HepG2 (cell line): ENCODE results near the gene JPH3. TPM values are rescaled to one million over a fixed set of nuclear protein-coding genes. Genes with fewer than 3 reads are reported as not detected.
A peak's percentile ranks its signal among the peaks of the same experiment; 100 is the strongest.

ENCODE experiments used
- ATAC-seq: fragments of 200-7000 bp; cut with Tn5 transposase; 3 replicates; pipeline ENCODE4 v1.9.1; 2020; ENCODE audit warnings: mild to moderate bottlenecking, moderate library complexity
- BruUV-seq: library from RNA; stranded (reverse); fragments of 400-500 nt; replicated peaks from 2 replicates; lab custom pipeline; 2021; lab: Mats Ljungman, UMichigan
- CTCF ChIA-PET: fragments of 300-600 bp; formaldehyde crosslinking; extraction: SDS; loops from one replicate; lab custom pipeline; 2021; ENCODE audit warnings: low total read pairs, inconsistent platforms, low intra/inter-chr PET ratio; lab: Yijun Ruan, JAX
- POLR2A ChIA-PET: fragments of 350-600 bp; sonication (Branson Sonifier 250); formaldehyde crosslinking; loops from one replicate; lab custom pipeline; 2020; ENCODE audit warnings: antibody characterized with exemption, inconsistent platforms; lab: Yijun Ruan, JAX
- DNase-seq: peaks from one replicate; pipeline ENCODE4 v3.0.0-alpha.2; 2015; ENCODE audit warnings: low spot score
- FAIRE-seq: peaks from 3 replicates; lab custom pipeline; 2011; peaks lifted over from hg19 to GRCh38; lab: Jason Lieb, UNC
- H2AFZ ChIP-seq: one replicate; pipeline ENCODE4 v1.6.1; 2011; ENCODE audit warnings: low read length, inconsistent platforms
- H3K27ac ChIP-seq: fragments of 300-600 bp; 3 replicates; pipeline ENCODE4 v1.8.0; 2011; ENCODE audit warnings: mixed run types, mild to moderate bottlenecking, mixed read lengths, low read length, inconsistent platforms; ENCODE audit not compliant: insufficient read depth; ENCODE audit errors: extremely low read length
- H3K27me3 ChIP-seq, 2 experiments: fragments of 200-600 bp in 1 of 2; 2 replicates in 1 of 2; 3 replicates in 1 of 2; pipeline versions ENCODE4 v1.6.0 to v1.8.0; 2011; ENCODE audit warnings: low read length in 2 of 2, mild to moderate bottlenecking in 2 of 2, moderate library complexity in 2 of 2, inconsistent platforms in 1 of 2; ENCODE audit not compliant: insufficient read depth in 2 of 2, control insufficient read depth in 1 of 2
- H3K36me3 ChIP-seq, 2 experiments: fragments of 200-600 bp in 1 of 2; replicated peaks in 1 of 2; 2 replicates in 1 of 2; 3 replicates in 1 of 2; pipeline versions ENCODE4 v1.5.1 to v1.8.0; 2011; ENCODE audit warnings: low read length in 2 of 2, inconsistent platforms in 1 of 2; ENCODE audit not compliant: insufficient read depth in 2 of 2, control insufficient read depth in 1 of 2
- H3K4me1 ChIP-seq: 2 replicates; pipeline ENCODE4 v1.5.1; 2012; ENCODE audit warnings: low read length, inconsistent platforms; ENCODE audit not compliant: insufficient read depth
- H3K4me2 ChIP-seq: 2 replicates; pipeline ENCODE4 v1.6.0; 2011; ENCODE audit warnings: low read depth, low read length, inconsistent platforms
- H3K4me3 ChIP-seq, 3 experiments: fragments of 200-600 bp in 1 of 3; sonication (generic), shearing (Covaris generic) in 1 of 3; replicated peaks in 1 of 3; 2 replicates each; pipeline ENCODE4 v1.5.1; 2011 to 2016; ENCODE audit warnings: low read length in 3 of 3, inconsistent platforms in 2 of 3, low read depth in 2 of 3, mild to moderate bottlenecking in 2 of 3, control low read depth in 1 of 3, mixed read lengths in 1 of 3; ENCODE audit not compliant: insufficient read depth in 1 of 3
- H3K79me2 ChIP-seq: one replicate; pipeline ENCODE4 v1.6.1; 2011; ENCODE audit warnings: low read length, inconsistent platforms; ENCODE audit not compliant: insufficient read depth
- H3K9ac ChIP-seq: 2 replicates; pipeline ENCODE4 v1.6.0; 2011; ENCODE audit warnings: mild to moderate bottlenecking, low read depth, low read length, inconsistent platforms; ENCODE audit not compliant: insufficient read depth
- H3K9me3 ChIP-seq: 2 replicates; pipeline ENCODE4 v1.5.1; 2012; ENCODE audit warnings: mild to moderate bottlenecking, low read length
- H4K20me1 ChIP-seq: 2 replicates; pipeline ENCODE4 v1.6.0; 2011; ENCODE audit warnings: inconsistent platforms, mild to moderate bottlenecking, low read length, moderate library complexity; ENCODE audit not compliant: insufficient read depth
- ATF5 ChIP-seq: sonication (generic); formaldehyde crosslinking; IDR thresholded peaks from 2 replicates; pipeline ENCODE4 v1.4.0; 2020; ENCODE audit warnings: mild to moderate bottlenecking, low read depth, missing genetic modification reagents
- CEBPB ChIP-seq: IDR thresholded peaks from 2 replicates; pipeline ENCODE4 v1.6.1; 2011; ENCODE audit warnings: low read depth, low read length, improper control_type of control experiment, borderline replicate concordance
- KDM3A ChIP-seq: IDR thresholded peaks from 2 replicates; pipeline ENCODE4 v1.6.1; 2018; ENCODE audit warnings: low read depth, missing compliant biosample characterization
- MIER2 ChIP-seq: IDR thresholded peaks from 2 replicates; pipeline ENCODE4 v1.6.1; 2016; ENCODE audit warnings: missing biosample characterization, missing genetic modification reagents
- NR2F6 ChIP-seq, 2 experiments: IDR thresholded peaks; 2 replicates each; pipeline ENCODE4 v1.6.1; 2016; ENCODE audit warnings: antibody characterized with exemption in 1 of 2, mild to moderate bottlenecking in 1 of 2
- PHF21A ChIP-seq: sonication (generic); formaldehyde crosslinking; IDR thresholded peaks from 2 replicates; pipeline ENCODE4 v1.5.0; 2020; ENCODE audit warnings: mild to moderate bottlenecking, missing genetic modification reagents
- THAP7 ChIP-seq: sonication (generic); formaldehyde crosslinking; IDR thresholded peaks from 2 replicates; pipeline ENCODE4 v1.8.1; 2023; ENCODE audit warnings: mild to moderate bottlenecking, missing genetic modification reagents
- ZNF251 ChIP-seq: sonication (generic); formaldehyde crosslinking; IDR thresholded peaks from 2 replicates; pipeline ENCODE4 v1.9.0; 2021; ENCODE audit warnings: mild to moderate bottlenecking, missing genetic modification reagents
- ZNF281 ChIP-seq: sonication (generic); formaldehyde crosslinking; IDR thresholded peaks from 2 replicates; pipeline ENCODE4 v1.4.0; 2020; ENCODE audit warnings: missing genetic modification reagents, borderline replicate concordance
- WGBS: methylation state at CpG from one replicate; pipeline ENCODE4 v1.1.6; 2017; ENCODE audit warnings: low lambda C conversion rate; 5-methylcytosine and 5-hydroxymethylcytosine counted together
- in situ Hi-C: cut with HindIII; loops from 2 replicates; pipeline ENCODE4 v1.10.0; 2017; ENCODE audit warnings: low pct_unique_long_range_greater_than_20kb; ENCODE audit not compliant: extremely low pct_ligation_motif_present
- intact Hi-C: fragments of 100-400 bp; cut with micrococcal nuclease; formaldehyde crosslinking; loops from one replicate; pipeline ENCODE4 v1.10.0; 2022; ENCODE audit not compliant: unreplicated experiment
- polyA plus RNA-seq, 8 experiments: library from polyadenylated mRNA; depleted of rRNA in 3 of 8; stranded (reverse) in 7 of 8; unstranded in 1 of 8; fragments of >200 nt; fragmentation: Illumina TruSeq in 4 of 8; extraction: Trizol in 4 of 8; gene quantifications; 2 replicates each; pipeline versions ENCODE4 v1.2.1 to v1.2.3, GENCODE V29; 2011 to 2016; ENCODE audit warnings: low read depth in 4 of 8, missing spikeins in 1 of 8, mixed read lengths in 1 of 8; ENCODE audit not compliant: insufficient read depth in 1 of 8
- total RNA-seq, 5 experiments: library from RNA; depleted of rRNA; stranded (reverse); fragments of >200 nt; fragmentation: Illumina TruSeq; extraction: Trizol; gene quantifications; 2 replicates each; pipeline ENCODE4 v1.2.3, GENCODE V29; 2016; ENCODE audit warnings: low read depth in 1 of 5

The JPH3 gene
- total and polyA plus RNA-seq, 2 of the 13 experiments (the other 11 are each of a cell fraction or from before 2014, with no cell fraction given): not detected

- peak; percentile 20; the same call in 1 of the 2 replicates for TF ChIP-seq ZNF281 (CRISPR knock-in tag)
- no peak for TF ChIP-seq MIER2 (CRISPR knock-in tag)
- TF ChIP-seq ATF5 (CRISPR knock-in tag): no peak
- TF ChIP-seq ZNF251: no peak
- 0 out of 2 replicates have a peak, but pooled peaks have one; percentile 31 for TF ChIP-seq KDM3A (CRISPR knock-in tag)
- TF ChIP-seq NR2F6 (IDR thresholded peaks at IDR 0.05): no peak
- TF ChIP-seq NR2F6 (CRISPR knock-in tag; IDR thresholded peaks at IDR 0.05): peak; percentile 23; the same call in 1 of the 2 replicates
- TF ChIP-seq, all 625 proteins: peak for 57
These were observed 47.4 kb upstream of the JPH3 start (continued) for GRCh38 chr16:87554754-87555427.

GRCh38 chr16:87555647-87556046 is 46.7 kb upstream of the JPH3 start:
- in situ Hi-C loops (no loop called here), intact Hi-C loops (no loop called here)
- H2AFZ ChIP-seq: no peak overlapping the region

More at GRCh38 chr16:87555647-87556046, 46.7 kb upstream of the JPH3 start:
- H3K9ac ChIP-seq: no peak overlapping the region
- TF ChIP-seq CEBPB (peak; percentile 7; the same call in 1 of the 2 replicates), THAP7 (CRISPR knock-in tag) (no peak), PHF21A (0 out of 2 replicates have a peak, but pooled peaks have one; percentile 1)
- no peak for DNase-seq
- no peaks in the 10 kb centered on the region for H3K36me3 ChIP-seq
- no peak overlapping the region for H3K4me3 ChIP-seq
- H4K20me1 ChIP-seq: no peaks in the 10 kb centered on the region; the same call in 1 of the 2 replicates
- no peak for FAIRE-seq
- 25% methylated on average over 17 of the region's 17 CpGs for WGBS
- no peaks in the 10 kb centered on the region for H3K79me2 ChIP-seq
- CTCF ChIA-PET: no interaction called here
- no TSS peak for BruUV-seq
- no peak overlapping the region for H3K4me2 ChIP-seq
- peaks cover 36% of the 10 kb centered on the region for H3K4me1 ChIP-seq
- no peak overlapping the region for H3K27ac ChIP-seq
- no peaks in the 10 kb centered on the region for H3K9me3 ChIP-seq
- no peak for ATAC-seq
- POLR2A ChIA-PET: interaction anchor here (1.3 kb wide), 1 partner anchor 20 kb away, joined by 4 read pairs; no protein-coding TSS in a partner anchor
- H3K27me3 ChIP-seq: peaks cover 10 to 62% of the 10 kb centered on the region in 2 experiments; a peak in 4 of 5 replicates
